Esophagus muscularis mucosa (tissue), 4 donors: ENCODE results near the gene LRRC27.

Source experiments
- CTCF ChIP-seq, 3 experiments: fragments of 200-600 bp in 2 of 3; fragments of 450-650 bp in 1 of 3; sonication (generic) in 2 of 3; IDR thresholded peaks; one replicate each; pipeline ENCODE4 v1.5.1; 2017 to 2019; ENCODE audit warnings: antibody characterized with exemption in 3 of 3, mild to moderate bottlenecking in 2 of 3, moderate library complexity in 1 of 3
- EP300 ChIP-seq: sonication (generic); formaldehyde crosslinking; IDR thresholded peaks from one replicate; pipeline ENCODE4 v1.6.1; 2017; ENCODE audit warnings: antibody characterized with exemption
- POLR2A ChIP-seq: fragments of 450-650 bp; IDR thresholded peaks from one replicate; pipeline ENCODE4 v1.6.1; 2017; ENCODE audit warnings: antibody characterized with exemption, moderate library complexity, mild to moderate bottlenecking, low read depth
- POLR2AphosphoS5 ChIP-seq, 2 donors: sonication (generic); formaldehyde crosslinking; IDR thresholded peaks; one replicate each; pipeline ENCODE4 v1.6.1; 2017; ENCODE audit warnings: antibody characterized with exemption in 2 of 2

- TF ChIP-seq EP300 (no peak), CTCF (IDR thresholded peaks at IDR 0.05) (no peak), POLR2AphosphoS5 (IDR thresholded peaks at IDR 0.05) (no peak), POLR2A (no peak)
Measured at GRCh38 chr10:132423966-132424861, 92.2 kb downstream of the LRRC27 start.
